GM21423 (cell line): ENCODE data around the gene DPYD.

ENCODE experiments used
- ATAC-seq: cut with Tn5 transposase; IDR thresholded peaks from one replicate; pipeline ENCODE4 v1.9.1; 2021; ENCODE audit warnings: mild to moderate bottlenecking, moderate library complexity; ENCODE audit not compliant: unreplicated experiment

DPYD gene

DNA sequence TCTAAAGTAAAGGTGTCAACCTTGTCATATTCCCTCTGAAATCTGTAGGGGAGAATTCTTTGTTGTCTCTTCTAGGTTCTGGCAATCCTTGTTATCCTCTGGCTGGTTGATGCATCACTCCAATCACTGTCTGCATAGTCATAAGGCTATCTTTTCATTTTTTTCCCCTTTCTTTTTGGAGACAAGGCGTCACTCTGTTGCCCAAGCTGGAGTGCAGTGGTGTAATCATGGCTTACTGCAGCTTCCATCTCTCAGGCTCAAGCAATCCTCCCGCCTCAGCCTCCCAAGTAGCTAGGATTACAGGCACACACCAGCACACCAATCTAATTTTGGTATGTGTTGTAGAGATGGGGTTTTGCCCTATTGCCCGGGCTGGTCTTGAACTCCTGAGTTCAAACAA, 12.9 kb downstream of the DPYD start:
- no peak for ATAC-seq

DNA sequence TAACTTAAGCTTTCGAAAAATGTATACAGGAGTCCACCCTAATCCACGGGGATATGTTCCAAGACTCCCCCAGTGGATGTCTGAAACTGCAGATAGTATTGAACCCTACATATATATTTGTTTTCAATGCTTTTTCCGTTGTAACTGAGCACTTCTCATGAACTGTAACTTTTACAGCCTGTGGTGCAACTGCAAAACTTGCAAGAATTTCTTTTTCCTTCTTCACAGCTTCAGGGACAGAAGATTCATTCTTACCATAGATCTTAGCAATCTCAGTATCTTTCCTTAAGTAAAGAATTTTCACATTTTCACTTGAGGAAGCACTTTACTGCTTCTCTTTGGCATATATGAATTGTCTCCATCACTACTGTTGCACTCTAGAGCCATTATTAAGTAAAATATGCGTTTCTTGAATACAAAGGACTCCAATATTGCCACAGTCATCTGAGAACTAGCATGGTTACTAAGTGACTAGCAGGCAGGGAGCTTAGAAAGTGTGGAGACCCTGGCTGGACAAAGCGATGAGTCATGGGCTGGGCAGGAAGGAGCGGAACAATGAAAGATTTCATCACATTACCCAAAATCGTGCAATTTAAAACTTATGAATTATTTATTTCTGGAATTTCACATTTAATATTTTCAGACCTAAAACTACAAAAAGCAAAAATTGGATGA, 14.1 kb downstream of the DPYD start:
- ATAC-seq, result no peak

DNA sequence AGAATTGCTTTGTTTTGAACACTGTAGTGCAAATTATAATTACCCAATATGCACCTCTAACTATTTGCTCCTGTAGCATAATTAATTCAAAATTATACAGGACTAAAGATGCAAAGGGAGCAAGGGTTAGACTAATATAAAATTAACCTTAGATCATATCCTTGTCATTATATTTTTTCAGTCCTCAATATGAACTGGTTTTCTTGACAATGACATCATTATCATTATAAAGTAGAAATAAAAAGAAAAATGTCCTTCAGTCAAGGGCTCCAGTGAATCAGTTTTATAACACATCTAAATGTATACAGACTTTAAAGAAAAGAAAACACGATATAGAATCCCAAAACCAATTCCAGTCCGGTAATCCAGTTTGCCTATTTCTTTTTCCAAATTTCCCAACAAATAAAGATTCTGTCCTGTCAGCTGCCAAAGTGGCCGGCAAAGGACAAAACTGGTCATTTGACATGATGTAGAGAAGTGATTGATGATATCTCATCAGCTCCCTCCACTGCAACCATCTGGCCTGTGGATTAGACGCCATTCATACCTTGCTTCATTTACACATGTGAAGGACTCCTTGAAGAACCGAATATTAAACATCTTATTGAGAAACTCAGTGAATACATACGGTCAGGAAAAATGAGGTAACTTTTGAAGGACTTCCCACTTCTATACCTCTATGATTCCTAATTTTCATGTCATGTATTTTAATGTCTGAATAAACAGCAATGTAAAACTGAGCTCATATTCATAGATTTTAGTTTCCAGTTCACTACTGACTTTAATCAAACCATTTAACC, 15.5 kb downstream of the DPYD start:
- ATAC-seq, result no peak

DNA sequence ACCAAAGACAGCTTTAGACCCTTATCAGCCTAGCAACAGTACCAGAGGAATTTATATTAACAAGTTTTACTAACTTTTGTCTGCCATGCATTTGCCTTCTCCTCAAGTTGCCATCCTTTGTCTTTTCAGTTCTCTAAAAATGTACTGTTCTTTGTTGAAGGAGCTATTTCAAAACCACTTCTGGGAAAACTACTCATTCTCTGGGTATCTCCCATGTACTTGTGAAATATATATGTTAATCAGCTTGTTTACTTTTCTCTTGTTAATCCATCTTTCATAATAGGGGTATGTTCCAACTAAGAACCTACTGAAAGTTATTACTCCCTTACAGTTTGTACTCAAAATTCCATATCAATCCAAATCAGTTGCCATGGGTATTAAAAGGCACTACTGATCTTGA, 16.3 kb downstream of the DPYD start:
- ATAC-seq, result peak; percentile 46

DNA sequence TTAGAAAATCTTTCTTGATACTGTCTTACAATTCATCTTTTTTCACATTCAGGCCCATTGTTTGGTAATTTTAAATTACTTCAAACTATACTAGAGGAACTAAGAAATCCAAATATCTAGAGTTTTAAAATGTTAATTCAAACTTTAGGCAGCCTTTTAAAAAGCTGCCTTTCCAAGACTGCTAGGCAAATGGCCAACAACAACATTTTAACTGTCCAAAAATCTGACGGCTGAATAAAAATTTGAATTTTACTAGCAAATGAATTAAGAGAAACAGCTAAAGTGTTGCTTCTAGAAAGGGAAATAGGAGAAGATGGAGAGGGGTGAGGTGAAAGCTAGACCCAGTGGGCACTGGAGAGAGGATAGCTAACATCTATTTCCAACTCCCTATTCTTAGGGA, 17.2 kb downstream of the DPYD start:
- no peak for ATAC-seq

- no peak for ATAC-seq
Measured at GRCh38 chr1:97902067-97902466, 18.8 kb downstream of the DPYD start.

DNA sequence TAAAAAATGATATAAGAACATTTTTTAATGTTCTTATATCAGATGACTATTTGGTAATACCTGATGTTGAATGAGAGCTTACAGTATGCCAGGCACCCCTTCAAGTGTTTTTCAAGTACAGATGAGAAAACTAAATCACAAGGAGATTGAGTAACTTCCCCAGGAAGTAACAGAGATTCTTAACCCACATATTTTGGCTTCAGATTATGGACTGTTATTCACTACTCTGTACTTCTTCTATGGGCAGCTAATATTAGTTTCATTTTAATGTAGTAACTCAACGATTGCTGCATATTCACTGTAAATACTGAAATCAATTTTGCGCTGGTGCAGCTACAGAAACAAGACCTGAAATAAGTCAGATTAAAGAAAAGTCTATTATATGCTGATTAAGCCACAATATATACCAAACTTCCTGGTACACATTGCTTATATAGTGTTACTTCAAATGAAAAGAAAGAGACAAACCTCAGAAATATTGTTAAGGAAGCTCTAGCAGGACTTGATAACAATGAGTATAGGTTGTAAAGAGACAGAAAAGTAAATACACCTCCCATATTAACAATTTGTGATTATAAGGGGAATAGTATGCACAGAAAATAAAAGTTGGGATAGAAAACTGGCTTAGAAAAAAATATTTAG, 19.7 kb downstream of the DPYD start:
- no peak for ATAC-seq

DNA sequence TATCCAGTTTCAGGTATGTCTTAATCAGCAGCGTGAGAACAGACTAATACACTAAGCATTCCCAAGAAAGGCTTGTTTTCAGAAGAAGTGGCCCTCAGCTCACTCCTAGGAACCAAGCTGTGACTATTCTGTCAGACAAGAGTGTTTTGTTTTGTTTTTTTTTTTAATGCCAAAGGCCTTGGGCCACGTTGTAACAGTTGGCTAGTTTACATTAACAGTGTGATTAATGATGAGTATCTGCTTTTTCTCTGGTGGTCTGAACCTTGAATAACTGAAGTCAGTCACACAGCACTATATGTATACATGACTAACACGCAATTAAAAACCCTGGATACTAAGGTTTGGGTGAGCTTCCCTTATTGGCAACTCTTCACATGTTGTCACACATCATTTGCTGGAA, 21.9 kb downstream of the DPYD start:
- ATAC-seq, result no peak

- no peak for ATAC-seq
Measured at GRCh38 chr1:97895278-97895677, 25.6 kb downstream of the DPYD start.

- no peak for ATAC-seq
Measured at GRCh38 chr1:97893844-97894243, 27.0 kb downstream of the DPYD start.

- ATAC-seq, result no peak
Measured at GRCh38 chr1:97886199-97886598, 34.6 kb downstream of the DPYD start.

DNA sequence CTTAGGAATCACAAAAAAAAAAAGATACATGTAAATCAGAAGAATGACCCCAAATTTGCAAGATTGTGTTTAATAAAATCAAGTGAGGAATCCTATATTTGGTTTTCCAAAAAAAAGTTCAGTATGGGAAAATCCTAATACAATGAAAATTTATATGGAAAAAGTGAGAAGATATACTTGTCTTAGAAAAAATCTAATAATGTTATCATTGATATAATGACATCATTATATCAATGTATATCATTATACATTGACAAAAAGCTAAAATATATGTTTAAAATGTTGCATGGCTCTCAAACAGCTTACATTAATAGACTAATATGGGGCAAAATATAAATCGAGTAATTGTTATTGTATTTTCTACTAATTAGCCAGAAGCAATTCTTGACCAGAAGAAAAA, 37.0 kb downstream of the DPYD start:
- no peak for ATAC-seq

DNA sequence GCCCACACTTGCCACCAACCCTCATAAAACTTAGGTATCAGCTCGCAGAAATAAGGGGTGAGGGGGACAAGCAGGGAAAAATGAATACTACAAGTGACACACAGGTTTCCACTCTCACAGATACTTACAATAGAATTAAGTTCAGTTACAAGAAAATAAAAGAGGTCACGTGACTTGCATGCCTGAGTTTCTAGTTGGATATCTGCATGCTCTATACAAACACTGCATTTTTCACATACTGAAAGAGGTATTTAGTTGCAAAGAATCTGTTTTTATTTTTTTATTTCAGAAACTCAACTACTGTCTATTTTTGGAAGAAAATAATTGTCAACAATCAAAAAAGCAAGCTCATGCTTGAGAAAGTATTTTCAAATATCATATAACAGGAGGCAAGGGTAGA, 43.5 kb downstream of the DPYD start:
- ATAC-seq, result no peak

DNA sequence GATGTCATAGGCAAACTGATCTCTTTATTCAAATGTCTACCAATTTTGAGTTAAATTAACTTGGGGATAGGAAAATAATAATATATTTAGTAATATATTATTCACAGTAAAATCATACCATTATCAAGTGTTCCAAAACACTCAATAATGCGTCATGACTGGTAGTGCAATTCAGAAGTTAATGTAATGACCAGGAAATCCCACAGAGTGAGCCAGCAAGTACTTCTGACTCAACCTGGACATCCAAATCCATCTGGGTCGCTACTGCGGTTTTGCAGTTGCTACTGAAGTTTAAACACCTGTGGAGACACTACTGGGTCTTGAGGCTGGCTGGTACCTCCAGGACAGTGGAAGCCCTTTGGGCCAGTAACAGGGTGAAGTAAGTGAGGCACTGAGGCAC, 44.8 kb downstream of the DPYD start:
- ATAC-seq, result no peak

GRCh38 chr1:97870589-97870988, 50.2 kb downstream of the DPYD start:
- no peak for ATAC-seq

DNA sequence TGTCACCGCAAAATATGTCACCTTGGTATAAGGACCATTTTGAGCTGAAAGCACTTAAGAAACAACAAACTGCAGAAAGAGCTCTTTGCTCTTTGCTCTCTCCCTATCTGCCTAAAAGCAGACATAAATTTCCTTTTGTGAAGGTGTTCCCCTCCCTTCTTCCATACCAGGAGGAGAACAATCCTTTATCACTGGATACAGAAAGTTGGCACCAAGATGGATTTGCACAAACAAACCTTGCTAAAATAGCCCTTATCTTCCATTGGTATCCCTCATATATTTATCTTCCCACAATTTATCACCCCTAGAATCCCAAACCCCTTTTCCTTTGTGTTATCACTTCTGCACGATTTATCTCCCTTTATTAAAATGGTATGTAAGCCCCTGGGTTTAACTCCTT, 51.4 kb downstream of the DPYD start:
- no peak for ATAC-seq

GRCh38 chr1:97867127-97867526, 53.7 kb downstream of the DPYD start:
- ATAC-seq, result no peak

- ATAC-seq, result no peak
Measured at GRCh38 chr1:97864615-97865014, 56.2 kb downstream of the DPYD start.

DNA sequence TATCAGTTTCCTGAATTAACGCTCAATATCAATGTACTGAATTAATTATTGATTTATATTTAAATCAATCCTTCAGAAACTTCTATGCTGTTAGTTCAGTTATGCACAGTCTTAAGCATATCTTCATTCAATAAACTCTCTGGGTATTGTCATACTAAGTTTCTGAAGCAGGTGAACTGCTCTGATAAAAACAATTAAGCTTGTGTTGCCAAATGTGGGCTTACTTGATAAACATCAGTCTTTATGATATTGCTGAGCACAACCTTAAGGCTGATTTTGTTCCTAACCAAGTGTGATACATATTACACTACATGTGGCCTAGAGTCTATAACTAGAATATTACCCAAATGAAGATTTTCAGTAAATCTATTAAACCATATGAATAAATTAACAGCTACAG, 67.6 kb downstream of the DPYD start:
- no peak for ATAC-seq

DNA sequence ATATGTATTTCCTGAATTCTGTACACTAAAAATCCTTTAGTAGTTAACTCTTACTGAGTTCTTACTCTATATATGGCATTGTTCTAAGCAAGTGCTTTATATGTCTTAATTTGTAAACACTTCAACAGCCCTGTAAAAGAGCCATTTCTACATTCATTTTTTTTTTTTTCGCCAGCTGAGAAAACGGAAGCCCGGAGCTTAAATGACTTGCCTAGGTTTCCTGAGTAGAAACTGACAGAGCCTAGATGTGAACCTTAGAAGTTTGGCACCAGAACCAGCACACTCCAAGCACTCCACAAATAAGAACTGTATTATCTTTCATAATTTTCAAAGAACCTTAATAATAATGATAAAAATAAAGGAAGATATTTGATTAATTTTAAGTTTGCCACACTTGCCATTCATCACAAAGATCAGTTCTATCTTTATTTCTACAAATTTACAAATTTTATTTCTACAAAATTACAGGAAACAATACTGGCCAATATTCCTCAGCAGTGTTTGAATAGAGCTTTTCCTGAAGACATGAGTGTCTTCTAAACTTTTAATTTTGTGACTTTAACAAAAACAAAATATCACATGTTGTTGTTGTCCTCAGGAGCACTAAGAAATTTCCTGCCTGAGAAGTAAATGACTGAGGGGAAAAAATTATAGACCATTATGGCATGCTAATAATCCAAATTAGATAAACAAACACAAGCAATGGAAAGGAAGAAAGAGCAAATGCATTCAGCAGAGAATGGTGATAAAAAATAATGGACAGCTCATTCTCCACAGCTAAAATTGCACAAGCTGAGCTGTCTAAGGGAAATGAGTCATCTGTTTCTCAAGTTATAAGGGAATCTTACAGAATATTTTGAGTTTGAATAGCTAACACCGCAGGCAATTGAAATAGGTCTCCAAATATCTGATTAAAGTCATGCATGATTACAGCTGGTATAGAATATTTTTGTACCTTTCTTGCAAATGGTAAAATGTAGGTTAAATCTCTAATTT, 71.2 kb downstream of the DPYD start:
- ATAC-seq, result peak; percentile 34

GRCh38 chr1:97845805-97846204, 75.0 kb downstream of the DPYD start:
- no peak for ATAC-seq
